Measurements from ENCODE around the gene LRBA. TPM values are rescaled to one million over a fixed set of nuclear protein-coding genes. Genes with fewer than 3 reads are reported as not detected.

The LRBA gene
- total RNA-seq, 1 donor = 38.4 TPM

- no peak for DNase-seq (ENCODE audit: low read depth)
- no peak overlapping the region for H3K4me3 ChIP-seq (ENCODE audit: low read depth, low read length)
- TF ChIP-seq CTCF (IDR thresholded peaks at IDR 0.05; ENCODE audit: insufficient read depth, low read depth, low read length) = no peak
Observed at GRCh38 chr4:150358691-150359090, 656.4 kb downstream of the LRBA start.

GRCh38 chr4:150357829-150358228, 657.3 kb downstream of the LRBA start:
- H3K4me3 ChIP-seq (ENCODE audit: low read depth, low read length) = no peak overlapping the region
- no peak for TF ChIP-seq CTCF (IDR thresholded peaks at IDR 0.05; ENCODE audit: insufficient read depth, low read depth, low read length)
- DNase-seq (ENCODE audit: low read depth) = no peak

GRCh38 chr4:150355858-150356455, 659.1 kb downstream of the LRBA start:
- TF ChIP-seq CTCF (IDR thresholded peaks at IDR 0.05; ENCODE audit: insufficient read depth, low read depth, low read length) = no peak
- DNase-seq (ENCODE audit: low read depth) = no peak
- H3K4me3 ChIP-seq (ENCODE audit: low read depth, low read length) = no peak overlapping the region

GRCh38 chr4:150355418-150355817, 659.7 kb downstream of the LRBA start:
- no peak for DNase-seq (ENCODE audit: low read depth)
- H3K4me3 ChIP-seq (ENCODE audit: low read depth, low read length) = no peak overlapping the region
- no peak for TF ChIP-seq CTCF (IDR thresholded peaks at IDR 0.05; ENCODE audit: insufficient read depth, low read depth, low read length)

GRCh38 chr4:150354214-150354796, 660.8 kb downstream of the LRBA start:
- TF ChIP-seq CTCF (IDR thresholded peaks at IDR 0.05; ENCODE audit: insufficient read depth, low read depth, low read length) = no peak
- H3K4me3 ChIP-seq (ENCODE audit: low read depth, low read length) = no peak overlapping the region
- DNase-seq (ENCODE audit: low read depth) = no peak

GRCh38 chr4:150348079-150348478, 667.0 kb downstream of the LRBA start:
- peak; percentile 45 for DNase-seq (ENCODE audit: low read depth)
- TF ChIP-seq CTCF (IDR thresholded peaks at IDR 0.05; ENCODE audit: insufficient read depth, low read depth, low read length) = no peak
- no peak overlapping the region for H3K4me3 ChIP-seq (ENCODE audit: low read depth, low read length)

Measured in fibroblast of villous mesenchyme (primary cell).